OCI-LY3 (cell line): ENCODE results near the gene MYO1G.

ENCODE experiments used
- CTCF ChIP-seq: fragments of 200-600, 300-600 bp; sonication (generic); IDR thresholded peaks from 2 replicates; pipeline ENCODE4 v1.5.1; 2014; ENCODE audit warnings: antibody characterized with exemption, low read length, low read depth
- EZH2phosphoT487 ChIP-seq: fragments of 200-600 bp; shearing (Covaris generic); IDR thresholded peaks from 2 replicates; pipeline ENCODE4 v1.6.1; 2018; ENCODE audit warnings: antibody characterized with exemption, mixed run types, low read depth

GRCh38 chr7:44967571-44968446 is 11.0 kb downstream of the MYO1G start:
- TF ChIP-seq CTCF: peak; percentile 33
- no peak for TF ChIP-seq EZH2phosphoT487
